Measurements from ENCODE around the gene SLFNL1. TPM values are rescaled to one million over a fixed set of nuclear protein-coding genes. Genes with fewer than 3 reads are reported as not detected.

SLFNL1 gene
- total RNA-seq, 6 experiments from 2014 or later: 0.06 to 0.27 (median 0.14) TPM; not detected in 3

DNA sequence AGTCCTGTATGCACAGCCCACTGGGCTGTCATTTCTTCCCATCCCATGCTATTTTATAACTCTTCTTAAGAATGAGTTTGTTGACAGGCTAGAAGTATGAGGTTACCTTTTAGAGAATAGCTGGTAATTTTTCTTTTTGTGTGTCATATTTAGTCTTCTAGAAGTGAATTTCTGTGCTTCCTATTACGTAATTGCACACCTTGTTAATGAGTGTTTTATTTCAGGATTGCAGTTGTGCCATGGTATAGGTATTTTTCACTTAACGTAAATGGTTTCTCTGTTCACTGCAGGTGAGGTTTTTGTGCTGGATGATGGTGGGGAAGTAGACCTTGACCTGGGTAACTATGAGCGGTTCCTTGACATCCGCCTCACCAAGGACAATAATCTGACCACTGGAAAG is 37.0 kb downstream of the SLFNL1 start:
- H3K36me3 ChIP-seq: peaks cover 0 to 6% (median 0%) of the 10 kb centered on the region in 4 donors
- 76% methylated on average over 4 of the region's 4 CpGs for WGBS (ENCODE audit: insufficient coverage, low coverage, low lambda C conversion rate, missing lambda C conversion rate)

DNA sequence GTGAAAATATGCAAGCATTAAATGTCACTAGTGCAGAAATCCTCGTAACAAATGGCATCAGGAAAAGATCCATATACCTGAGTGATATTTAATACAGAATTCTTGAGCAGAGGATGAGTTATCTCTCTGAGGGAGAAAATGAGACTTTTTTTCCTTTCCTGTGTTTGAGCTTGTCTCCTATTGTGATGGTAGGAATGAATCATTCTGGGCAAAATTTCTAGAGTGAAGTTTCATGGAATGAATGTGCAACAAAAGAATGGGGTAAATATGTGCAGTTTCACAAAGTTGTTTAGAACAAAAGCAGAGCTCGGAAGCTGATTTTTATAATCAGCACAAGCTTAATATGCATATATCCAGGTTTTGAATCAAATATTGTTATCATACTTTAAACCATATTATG is 37.5 kb downstream of the SLFNL1 start:
- ATAC-seq (no peak), DNase-seq (no peak)
- H3K4me1 ChIP-seq: peaks cover 0 to 58% (median 11%) of the 10 kb centered on the region in 4 donors
- no peak for TF ChIP-seq POLR2A (IDR thresholded peaks at IDR 0.05)
- TF ChIP-seq, protein P1, sequence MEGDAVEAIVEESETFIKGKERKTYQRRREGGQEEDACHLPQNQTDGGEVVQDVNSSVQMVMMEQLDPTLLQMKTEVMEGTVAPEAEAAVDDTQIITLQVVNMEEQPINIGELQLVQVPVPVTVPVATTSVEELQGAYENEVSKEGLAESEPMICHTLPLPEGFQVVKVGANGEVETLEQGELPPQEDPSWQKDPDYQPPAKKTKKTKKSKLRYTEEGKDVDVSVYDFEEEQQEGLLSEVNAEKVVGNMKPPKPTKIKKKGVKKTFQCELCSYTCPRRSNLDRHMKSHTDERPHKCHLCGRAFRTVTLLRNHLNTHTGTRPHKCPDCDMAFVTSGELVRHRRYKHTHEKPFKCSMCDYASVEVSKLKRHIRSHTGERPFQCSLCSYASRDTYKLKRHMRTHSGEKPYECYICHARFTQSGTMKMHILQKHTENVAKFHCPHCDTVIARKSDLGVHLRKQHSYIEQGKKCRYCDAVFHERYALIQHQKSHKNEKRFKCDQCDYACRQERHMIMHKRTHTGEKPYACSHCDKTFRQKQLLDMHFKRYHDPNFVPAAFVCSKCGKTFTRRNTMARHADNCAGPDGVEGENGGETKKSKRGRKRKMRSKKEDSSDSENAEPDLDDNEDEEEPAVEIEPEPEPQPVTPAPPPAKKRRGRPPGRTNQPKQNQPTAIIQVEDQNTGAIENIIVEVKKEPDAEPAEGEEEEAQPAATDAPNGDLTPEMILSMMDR (IDR thresholded peaks at IDR 0.05): no peak
- peaks cover 0 to 6% (median 0%) of the 10 kb centered on the region in 4 donors for H3K36me3 ChIP-seq
- intact Hi-C loops (cut with DNase I): no loop called here
- no peaks in the 10 kb centered on the region for H3K27me3 ChIP-seq
- no peak overlapping the region for H3K4me3 ChIP-seq
- no peaks in the 10 kb centered on the region for H3K9me3 ChIP-seq
- 89% methylated on average over 2 of the region's 2 CpGs for WGBS (ENCODE audit: insufficient coverage, low coverage, low lambda C conversion rate, missing lambda C conversion rate)
- H3K27ac ChIP-seq: no peak overlapping the region

More for the DNA sequence above, 37.0 kb downstream of the SLFNL1 start:
- Histone ChIP-seq H3K4me1 (peaks cover 0 to 55% (median 11%) of the 10 kb centered on the region in 4 donors), H3K4me3 (no peak overlapping the region), H3K27me3 (no peaks in the 10 kb centered on the region), H3K9me3 (no peaks in the 10 kb centered on the region), H3K27ac (no peak overlapping the region)
- ATAC-seq (no peak), DNase-seq (no peak)
- no peak for TF ChIP-seq POLR2A (IDR thresholded peaks at IDR 0.05)
- TF ChIP-seq, protein P1 (IDR thresholded peaks at IDR 0.05): no peak
- intact Hi-C loops (cut with DNase I): no loop called here

DNA sequence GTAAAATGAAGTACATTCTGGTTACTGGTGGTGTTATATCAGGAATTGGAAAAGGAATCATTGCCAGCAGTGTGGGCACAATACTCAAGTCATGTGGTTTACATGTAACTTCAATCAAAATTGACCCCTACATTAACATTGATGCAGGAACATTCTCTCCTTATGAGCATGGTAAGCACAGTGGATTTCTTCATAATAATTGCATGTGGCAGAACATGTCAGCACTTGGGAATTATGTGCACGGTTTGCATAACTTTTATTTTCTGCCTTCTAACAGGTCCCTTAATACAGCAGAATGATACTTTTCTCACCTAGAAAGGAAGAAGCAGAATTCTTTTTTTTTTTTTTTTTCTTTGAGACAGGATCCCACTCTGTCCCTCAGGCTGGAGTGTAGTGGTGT is 38.2 kb downstream of the SLFNL1 start:
- peaks cover 0 to 59% (median 11%) of the 10 kb centered on the region in 4 donors for H3K4me1 ChIP-seq
- intact Hi-C loops (cut with DNase I): no loop called here

DNA sequence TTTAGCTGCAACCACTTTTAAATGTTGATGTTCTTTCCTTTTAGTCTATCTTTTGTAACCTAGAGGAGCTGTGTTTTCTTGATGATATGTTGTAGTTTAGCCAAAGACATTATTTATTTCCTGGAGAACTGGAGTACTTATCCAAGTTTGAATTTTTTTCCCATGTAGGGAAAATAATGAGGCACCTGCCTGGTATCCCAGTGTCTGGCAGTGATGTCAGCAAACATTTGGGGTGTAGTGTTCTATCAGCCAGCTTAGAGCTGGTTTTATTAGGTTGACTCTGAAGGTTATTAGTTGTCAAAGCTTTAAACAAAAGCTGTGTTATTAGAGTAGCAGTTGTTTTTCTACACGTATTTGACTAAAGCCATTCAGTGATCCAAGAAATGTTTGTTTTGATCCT is 38.8 kb downstream of the SLFNL1 start:
- H3K4me3 ChIP-seq: no peak overlapping the region
- intact Hi-C loops (cut with DNase I): no loop called here
- no peaks in the 10 kb centered on the region for H3K9me3 ChIP-seq
- no peak for ATAC-seq
- H3K27me3 ChIP-seq: no peaks in the 10 kb centered on the region
- no peak for TF ChIP-seq POLR2A (IDR thresholded peaks at IDR 0.05)
- TF ChIP-seq, protein P1 (IDR thresholded peaks at IDR 0.05): no peak
- no peak for DNase-seq
- H3K27ac ChIP-seq: no peak overlapping the region
- H3K36me3 ChIP-seq: peaks cover 0 to 6% (median 0%) of the 10 kb centered on the region in 4 donors
- H3K4me1 ChIP-seq: peaks cover 0 to 56% (median 11%) of the 10 kb centered on the region in 4 donors
- WGBS (ENCODE audit: insufficient coverage, low coverage, low lambda C conversion rate, missing lambda C conversion rate): 67% methylated on average over 1 of the region's 1 CpG

More for the DNA sequence above, 38.2 kb downstream of the SLFNL1 start:
- Histone ChIP-seq H3K27me3 (no peaks in the 10 kb centered on the region), H3K27ac (no peak overlapping the region), H3K36me3 (peaks cover 0 to 6% (median 0%) of the 10 kb centered on the region in 4 donors), H3K9me3 (no peaks in the 10 kb centered on the region), H3K4me3 (no peak overlapping the region)
- TF ChIP-seq, protein P1 (IDR thresholded peaks at IDR 0.05): no peak
- TF ChIP-seq POLR2A (IDR thresholded peaks at IDR 0.05): no peak
- ATAC-seq (no peak), DNase-seq (no peak)
- WGBS (ENCODE audit: insufficient coverage, low coverage, low lambda C conversion rate, missing lambda C conversion rate): 89% methylated on average over 1 of the region's 1 CpG
